Activated CD4-positive, alpha-beta memory T cell treated with anti-CD3 and anti-CD28 coated beads, Interleukin-2, amount 10 ng/mL, durations not matched to agents 7 days and 5 days (primary cell): ENCODE data around the gene APLNR. TPM values are rescaled to one million over a fixed set of nuclear protein-coding genes. Genes with fewer than 3 reads are reported as not detected.

ENCODE experiments used
- CTCF ChIA-PET: fragments of 350-600 bp; sonication (Branson Sonifier 250); formaldehyde crosslinking; loops from one replicate; lab custom pipeline; 2021; ENCODE audit warnings: antibody characterized with exemption, inconsistent platforms; lab: Charles Lee
- POLR2A ChIA-PET: fragments of 350-600 bp; sonication (Branson Sonifier 250); formaldehyde crosslinking; loops from one replicate; lab custom pipeline; 2021; ENCODE audit warnings: antibody characterized with exemption; lab: Charles Lee
- DNase-seq: peaks from one replicate; pipeline ENCODE4 v3.0.0-alpha.2; 2020
- H3K27ac Mint-ChIP-seq: one replicate; pipeline ENCODE4 v1.8.0; 2021; ENCODE audit warnings: mild to moderate bottlenecking, mixed read lengths
- H3K27me3 Mint-ChIP-seq: one replicate; pipeline ENCODE4 v1.8.0; 2021; ENCODE audit warnings: mixed read lengths
- H3K36me3 Mint-ChIP-seq: one replicate; pipeline ENCODE4 v1.8.0; 2021; ENCODE audit warnings: low read depth, mixed read lengths
- H3K4me1 Mint-ChIP-seq: one replicate; pipeline ENCODE4 v1.8.0; 2021; ENCODE audit warnings: mixed read lengths
- H3K4me3 Mint-ChIP-seq: one replicate; pipeline ENCODE4 v1.8.0; 2021; ENCODE audit warnings: mild to moderate bottlenecking, mixed read lengths
- H3K9me3 Mint-ChIP-seq: one replicate; pipeline ENCODE4 v1.8.0; 2021; ENCODE audit warnings: mixed read lengths
- total RNA-seq, 2 experiments: library from RNA; stranded (reverse); gene quantifications; one replicate each; pipeline ENCODE4 v1.2.3, GENCODE V29; 2021

The APLNR gene
- total RNA-seq, 2 experiments from 2014 or later: not detected

- no peak for DNase-seq
- ChIA-PET CTCF (interaction anchor here (1.1 kb wide), 1 partner anchor 10 kb away, joined by 4 read pairs; no protein-coding TSS in a partner anchor), POLR2A (no interaction called here)
- no peaks in the 10 kb centered on the region for H3K4me1 Mint-ChIP-seq
- peaks cover 4% of the 10 kb centered on the region for H3K27me3 Mint-ChIP-seq
- H3K27ac Mint-ChIP-seq: no peak overlapping the region
- no peaks in the 10 kb centered on the region for H3K36me3 Mint-ChIP-seq
- H3K4me3 Mint-ChIP-seq: no peak overlapping the region
- peaks cover 4% of the 10 kb centered on the region for H3K9me3 Mint-ChIP-seq
Observed at GRCh38 chr11:57269571-57270021, 32.5 kb upstream of the APLNR start.

- peaks cover 5% of the 10 kb centered on the region for H3K27me3 Mint-ChIP-seq
- no peaks in the 10 kb centered on the region for H3K36me3 Mint-ChIP-seq
- ChIA-PET POLR2A (no interaction called here), CTCF (no interaction called here)
- H3K27ac Mint-ChIP-seq: no peak overlapping the region
- H3K4me3 Mint-ChIP-seq: no peak overlapping the region
- peaks cover 4% of the 10 kb centered on the region for H3K9me3 Mint-ChIP-seq
- H3K4me1 Mint-ChIP-seq: no peaks in the 10 kb centered on the region
- DNase-seq: no peak
Observed at GRCh38 chr11:57266157-57266556, 29.1 kb upstream of the APLNR start.

- no peaks in the 10 kb centered on the region for H3K36me3 Mint-ChIP-seq
- ChIA-PET CTCF (no interaction called here), POLR2A (no interaction called here)
- DNase-seq: no peak
- H3K4me1 Mint-ChIP-seq: no peaks in the 10 kb centered on the region
- H3K27me3 Mint-ChIP-seq: peaks cover 7% of the 10 kb centered on the region
- H3K27ac Mint-ChIP-seq: no peak overlapping the region
- H3K4me3 Mint-ChIP-seq: no peak overlapping the region
- H3K9me3 Mint-ChIP-seq: peaks cover 4% of the 10 kb centered on the region
Observed at GRCh38 chr11:57263351-57263750, 26.3 kb upstream of the APLNR start.

- peaks cover 8% of the 10 kb centered on the region for H3K27me3 Mint-ChIP-seq
- no peak overlapping the region for H3K4me3 Mint-ChIP-seq
- peaks cover under 1% of the 10 kb centered on the region for H3K9me3 Mint-ChIP-seq
- no peaks in the 10 kb centered on the region for H3K4me1 Mint-ChIP-seq
- no peak overlapping the region for H3K27ac Mint-ChIP-seq
- DNase-seq: no peak
- H3K36me3 Mint-ChIP-seq: no peaks in the 10 kb centered on the region
- ChIA-PET POLR2A (no interaction called here), CTCF (no interaction called here)
Observed at GRCh38 chr11:57262157-57262556, 25.1 kb upstream of the APLNR start.

- Mint-ChIP-seq H3K27ac (no peak overlapping the region), H3K27me3 (peaks cover 8% of the 10 kb centered on the region), H3K9me3 (no peaks in the 10 kb centered on the region), H3K4me3 (no peak overlapping the region), H3K36me3 (no peaks in the 10 kb centered on the region), H3K4me1 (no peaks in the 10 kb centered on the region)
- no peak for DNase-seq
- ChIA-PET CTCF (no interaction called here), POLR2A (no interaction called here)
Observed at GRCh38 chr11:57260937-57261783, 24.1 kb upstream of the APLNR start.

GRCh38 chr11:57256119-57256518, 19.1 kb upstream of the APLNR start:
- H3K36me3 Mint-ChIP-seq: no peaks in the 10 kb centered on the region
- no peak for DNase-seq
- no peaks in the 10 kb centered on the region for H3K4me1 Mint-ChIP-seq
- ChIA-PET POLR2A (no interaction called here), CTCF (no interaction called here)
- peaks cover 29% of the 10 kb centered on the region for H3K27me3 Mint-ChIP-seq
- no peak overlapping the region for H3K4me3 Mint-ChIP-seq
- no peaks in the 10 kb centered on the region for H3K9me3 Mint-ChIP-seq
- no peak overlapping the region for H3K27ac Mint-ChIP-seq

- no peak overlapping the region for H3K4me3 Mint-ChIP-seq
- POLR2A ChIA-PET: no interaction called here
- CTCF ChIA-PET: no interaction called here
Observed at GRCh38 chr11:57255618-57256017, 18.6 kb upstream of the APLNR start.

GRCh38 chr11:57254631-57255030, 17.6 kb upstream of the APLNR start:
- Mint-ChIP-seq H3K4me1 (peaks cover 2% of the 10 kb centered on the region), H3K9me3 (no peaks in the 10 kb centered on the region), H3K27me3 (peaks cover 31% of the 10 kb centered on the region), H3K27ac (no peak overlapping the region), H3K4me3 (no peak overlapping the region), H3K36me3 (no peaks in the 10 kb centered on the region)
- ChIA-PET POLR2A (no interaction called here), CTCF (no interaction called here)
- no peak for DNase-seq

More at GRCh38 chr11:57255618-57256017, 18.6 kb upstream of the APLNR start:
- DNase-seq: no peak
- Mint-ChIP-seq H3K36me3 (no peaks in the 10 kb centered on the region), H3K4me1 (no peaks in the 10 kb centered on the region), H3K9me3 (no peaks in the 10 kb centered on the region), H3K27me3 (peaks cover 31% of the 10 kb centered on the region), H3K27ac (no peak overlapping the region)

GRCh38 chr11:57251491-57252104, 14.5 kb upstream of the APLNR start:
- Mint-ChIP-seq H3K27me3 (peaks cover 33% of the 10 kb centered on the region), H3K4me3 (no peak overlapping the region), H3K4me1 (peaks cover 2% of the 10 kb centered on the region), H3K9me3 (no peaks in the 10 kb centered on the region), H3K36me3 (no peaks in the 10 kb centered on the region), H3K27ac (no peak overlapping the region)
- ChIA-PET POLR2A (no interaction called here), CTCF (interaction anchor here (0.6 kb wide), 1 partner anchor 27 kb away, joined by 3 read pairs; no protein-coding TSS in a partner anchor)
- DNase-seq: no peak

GRCh38 chr11:57251037-57251436, 14.0 kb upstream of the APLNR start:
- Mint-ChIP-seq H3K4me3 (no peak overlapping the region), H3K36me3 (no peaks in the 10 kb centered on the region), H3K27ac (no peak overlapping the region), H3K27me3 (peaks cover 32% of the 10 kb centered on the region), H3K9me3 (no peaks in the 10 kb centered on the region), H3K4me1 (peaks cover 2% of the 10 kb centered on the region)
- ChIA-PET POLR2A (no interaction called here), CTCF (interaction anchor here (3.0 to 4.1 kb wide), 3 partner anchors 11 to 409 kb away, joined by 24 to 76 read pairs (median 25); no protein-coding TSS in a partner anchor)
- no peak for DNase-seq

- Mint-ChIP-seq H3K4me3 (no peak overlapping the region), H3K27ac (no peak overlapping the region), H3K4me1 (peaks cover 6% of the 10 kb centered on the region), H3K9me3 (no peaks in the 10 kb centered on the region), H3K36me3 (no peaks in the 10 kb centered on the region), H3K27me3 (peaks cover 26% of the 10 kb centered on the region)
- ChIA-PET CTCF (interaction anchor here (0.6 to 4.1 kb wide), 36 partner anchors 10 to 1108 kb away, joined by 3 to 76 read pairs (median 4); partner anchors contain the start of gene OR9Q2), POLR2A (no interaction called here)
- peak; percentile 55 for DNase-seq
Observed at GRCh38 chr11:57249384-57250319, 12.6 kb upstream of the APLNR start.

GRCh38 chr11:57248780-57249383, 11.8 kb upstream of the APLNR start:
- ChIA-PET CTCF (interaction anchor here (0.6 to 4.1 kb wide), 21 partner anchors 9 to 432 kb away, joined by 3 to 76 read pairs (median 4); no protein-coding TSS in a partner anchor), POLR2A (no interaction called here)
- H3K4me3 Mint-ChIP-seq: no peak overlapping the region
- DNase-seq: peak; percentile 18
- H3K36me3 Mint-ChIP-seq: no peaks in the 10 kb centered on the region
- no peak overlapping the region for H3K27ac Mint-ChIP-seq
- H3K27me3 Mint-ChIP-seq: peaks cover 23% of the 10 kb centered on the region
- no peaks in the 10 kb centered on the region for H3K9me3 Mint-ChIP-seq
- H3K4me1 Mint-ChIP-seq: peaks cover 7% of the 10 kb centered on the region
